AG04449 (cell line): Measurements from ENCODE around the gene TPST2.

ENCODE experiments used
- CTCF ChIA-PET: fragments of 350-600 bp; formaldehyde crosslinking; extraction: SDS; loops from one replicate; lab custom pipeline; 2021; ENCODE audit warnings: antibody characterized with exemption; lab: Yijun Ruan, JAX
- POLR2A ChIA-PET: fragments of 400-600, 350-600 bp; formaldehyde crosslinking; extraction: SDS; loops from one replicate; lab custom pipeline; 2020; ENCODE audit warnings: antibody characterized with exemption, inconsistent platforms; lab: Yijun Ruan, JAX
- DNase-seq: peaks from one replicate; pipeline ENCODE4 v3.0.0-alpha.2; 2010; ENCODE audit warnings: low read depth, low spot score
- H3K4me3 ChIP-seq: 2 replicates; pipeline ENCODE4 v1.5.1; 2011; ENCODE audit warnings: low read depth, mild to moderate bottlenecking, control low read depth, low read length
- TF ChIP-seq, protein P1 (sequence below): IDR thresholded peaks from one replicate; pipeline ENCODE4 v1.5.1; 2011; ENCODE audit warnings: mild to moderate bottlenecking, moderate library complexity, low read length, control low read depth, inconsistent platforms; ENCODE audit not compliant: insufficient read depth; ENCODE audit errors: missing control alignments

TPST2 gene

DNA sequence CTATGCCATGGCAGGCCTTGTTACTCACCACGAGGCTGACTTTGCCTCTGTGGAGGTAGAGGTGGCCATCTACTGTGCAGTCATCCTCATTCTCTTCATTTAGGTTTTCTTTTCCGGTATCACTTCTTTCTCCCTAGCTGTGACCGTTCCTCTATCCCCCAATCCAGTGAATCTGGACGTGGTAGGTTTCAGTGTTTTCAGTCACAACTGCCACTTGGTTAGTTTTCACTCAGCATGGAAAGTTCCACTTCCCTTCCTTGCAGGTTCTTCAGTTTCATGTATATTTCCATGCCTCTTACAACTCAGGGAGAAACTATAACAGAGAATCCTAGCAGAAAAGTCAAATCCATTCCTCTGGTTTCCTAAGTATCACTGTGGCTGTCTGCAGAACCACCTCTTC, 108.2 kb downstream of the TPST2 start:
- H3K4me3 ChIP-seq, result no peak overlapping the region
- DNase-seq, result no peak
- ChIA-PET POLR2A (no interaction called here), CTCF (interaction anchor here (1.0 to 4.2 kb wide), 6 partner anchors 20 to 184 kb away, joined by 3 to 24 read pairs (median 4); no protein-coding TSS in a partner anchor)
- TF ChIP-seq, protein P1, sequence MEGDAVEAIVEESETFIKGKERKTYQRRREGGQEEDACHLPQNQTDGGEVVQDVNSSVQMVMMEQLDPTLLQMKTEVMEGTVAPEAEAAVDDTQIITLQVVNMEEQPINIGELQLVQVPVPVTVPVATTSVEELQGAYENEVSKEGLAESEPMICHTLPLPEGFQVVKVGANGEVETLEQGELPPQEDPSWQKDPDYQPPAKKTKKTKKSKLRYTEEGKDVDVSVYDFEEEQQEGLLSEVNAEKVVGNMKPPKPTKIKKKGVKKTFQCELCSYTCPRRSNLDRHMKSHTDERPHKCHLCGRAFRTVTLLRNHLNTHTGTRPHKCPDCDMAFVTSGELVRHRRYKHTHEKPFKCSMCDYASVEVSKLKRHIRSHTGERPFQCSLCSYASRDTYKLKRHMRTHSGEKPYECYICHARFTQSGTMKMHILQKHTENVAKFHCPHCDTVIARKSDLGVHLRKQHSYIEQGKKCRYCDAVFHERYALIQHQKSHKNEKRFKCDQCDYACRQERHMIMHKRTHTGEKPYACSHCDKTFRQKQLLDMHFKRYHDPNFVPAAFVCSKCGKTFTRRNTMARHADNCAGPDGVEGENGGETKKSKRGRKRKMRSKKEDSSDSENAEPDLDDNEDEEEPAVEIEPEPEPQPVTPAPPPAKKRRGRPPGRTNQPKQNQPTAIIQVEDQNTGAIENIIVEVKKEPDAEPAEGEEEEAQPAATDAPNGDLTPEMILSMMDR, result no peak

DNA sequence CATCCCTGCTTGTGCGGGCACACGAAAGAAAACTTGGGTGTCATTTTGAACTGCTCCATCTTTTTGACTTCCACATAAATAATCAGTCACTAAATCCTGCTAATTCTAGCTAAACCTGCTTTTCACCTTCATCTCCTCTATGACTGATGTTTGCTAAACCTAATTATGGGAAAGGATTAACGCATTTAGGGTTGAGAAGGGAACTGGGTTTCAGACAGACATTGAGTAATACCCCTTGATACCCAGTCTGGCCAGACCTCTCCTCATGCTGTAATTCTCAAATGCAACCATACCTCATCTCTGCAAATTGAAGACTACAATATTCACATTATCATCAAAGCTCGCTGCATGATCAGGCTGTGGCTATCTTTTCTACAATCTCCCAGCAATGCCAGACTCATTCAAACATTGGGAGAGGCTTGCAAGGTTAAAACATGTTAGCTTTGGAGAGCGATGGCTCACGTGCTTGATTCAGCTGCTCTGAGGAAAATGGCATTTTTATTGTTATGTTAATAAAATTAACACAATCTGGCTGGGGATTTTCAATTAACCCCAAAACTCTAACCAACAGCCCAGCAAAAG, 108.7 kb downstream of the TPST2 start:
- DNase-seq, result no peak
- TF ChIP-seq, protein P1, result no peak
- ChIA-PET CTCF (interaction anchor here (1.5 to 4.2 kb wide), 4 partner anchors 20 to 185 kb away, joined by 4 to 24 read pairs (median 14); no protein-coding TSS in a partner anchor), POLR2A (no interaction called here)
- no peak overlapping the region for H3K4me3 ChIP-seq

DNA sequence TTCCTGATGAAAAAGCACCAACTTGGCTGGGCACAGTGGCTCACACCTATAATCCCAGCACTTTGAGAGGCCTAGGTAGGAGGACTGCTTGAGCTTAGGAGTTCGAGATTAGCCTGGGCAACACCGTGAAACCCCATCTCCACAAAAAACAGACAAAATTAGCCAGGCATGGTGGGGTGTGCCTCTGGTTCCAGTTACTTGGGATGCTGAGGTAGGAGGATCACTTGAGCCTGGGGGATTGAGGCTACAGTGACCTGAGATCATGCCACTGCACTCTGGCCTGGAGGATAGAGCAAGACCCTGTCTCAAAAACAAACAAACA, 109.4 kb downstream of the TPST2 start:
- POLR2A ChIA-PET, result no interaction called here
- TF ChIP-seq, protein P1, result no peak
- DNase-seq, result no peak
- CTCF ChIA-PET, result interaction anchor here (1.5 to 3.0 kb wide), 2 partner anchors 19 to 185 kb away, joined by 5 to 24 read pairs; no protein-coding TSS in a partner anchor
- H3K4me3 ChIP-seq, result no peak overlapping the region

DNA sequence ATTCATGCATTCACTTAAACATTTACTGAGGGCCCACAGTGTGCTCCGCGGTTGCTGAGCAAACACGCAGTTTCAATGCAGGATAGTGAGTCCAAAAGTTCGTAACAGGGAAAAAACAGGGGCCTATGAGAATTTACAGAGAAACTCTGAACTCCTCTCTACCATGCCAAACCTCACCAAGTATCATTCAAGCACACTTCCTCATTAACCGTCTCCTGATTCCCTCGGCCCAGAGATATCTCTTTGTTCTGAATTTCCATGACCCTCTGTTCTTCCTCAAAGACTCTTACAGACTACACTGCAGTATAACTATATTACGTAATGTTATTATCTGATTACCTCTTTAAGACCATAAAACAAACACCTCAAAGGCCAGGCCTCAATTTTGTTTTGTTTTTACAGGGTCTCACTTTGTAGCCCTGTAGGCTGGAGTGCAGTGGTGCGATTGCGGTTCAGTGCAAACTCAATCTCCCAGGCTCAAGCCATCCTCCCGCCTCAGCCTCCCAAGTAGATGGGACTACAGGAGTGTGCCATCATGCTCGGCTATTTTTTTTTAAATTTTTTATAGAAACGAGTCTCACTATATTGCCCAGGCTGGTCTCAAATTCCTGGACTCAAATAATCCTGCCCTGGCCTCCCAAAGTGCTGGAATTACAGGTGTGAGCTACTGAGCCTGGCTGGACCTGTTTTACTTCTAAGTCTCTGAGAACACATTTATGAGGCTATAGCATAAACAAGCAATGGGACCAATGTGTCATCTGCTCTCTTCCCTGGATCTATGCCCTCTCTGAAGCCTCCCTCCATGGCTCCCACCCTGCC, 109.9 kb downstream of the TPST2 start:
- CTCF ChIA-PET, result interaction anchor here (0.6 to 3.4 kb wide), 9 partner anchors 15 to 186 kb away, joined by 3 to 24 read pairs (median 3); no protein-coding TSS in a partner anchor
- H3K4me3 ChIP-seq, result no peak overlapping the region
- POLR2A ChIA-PET, result no interaction called here
- TF ChIP-seq, protein P1, result no peak
- DNase-seq, result no peak

DNA sequence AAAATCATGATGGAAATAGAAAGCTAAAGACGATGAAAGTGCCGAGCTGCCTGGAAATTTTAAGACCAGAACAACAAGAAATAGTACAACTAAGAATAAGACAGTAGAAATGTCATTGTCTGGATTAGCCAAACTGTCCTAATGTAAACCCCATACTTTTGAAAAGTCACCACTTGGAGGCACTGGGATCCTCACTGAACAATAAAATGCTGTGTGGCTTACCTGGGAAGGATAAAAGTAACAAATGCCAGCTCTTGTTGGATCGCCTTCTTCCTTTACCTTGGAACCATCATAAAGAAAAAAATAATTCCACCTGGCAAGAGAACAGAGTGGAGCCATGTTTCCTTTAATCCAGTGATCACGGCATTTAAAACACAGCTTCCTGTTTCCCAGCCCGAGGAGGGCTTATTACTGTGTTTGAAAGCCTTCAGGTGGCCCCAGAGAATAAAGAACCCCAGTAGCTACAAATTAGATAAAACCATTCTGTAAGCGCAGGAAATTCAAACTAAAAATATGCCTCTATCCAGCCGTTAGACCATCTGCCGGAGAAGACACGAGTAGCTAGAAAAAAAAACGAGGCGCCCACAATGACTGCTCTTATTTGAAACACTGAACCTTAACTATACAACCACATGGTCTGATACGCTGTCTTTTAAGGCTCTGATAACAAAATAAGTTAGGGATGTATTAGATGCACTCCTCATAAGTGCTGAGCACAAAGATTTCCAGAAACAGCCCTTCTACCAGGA, 110.7 kb downstream of the TPST2 start:
- no peak overlapping the region for H3K4me3 ChIP-seq
- CTCF ChIA-PET, result interaction anchor here (0.7 to 3.4 kb wide), 7 partner anchors 10 to 186 kb away, joined by 3 to 18 read pairs (median 3); no protein-coding TSS in a partner anchor

More for the DNA sequence above, 110.7 kb downstream of the TPST2 start:
- POLR2A ChIA-PET, result interaction anchor here (1.2 kb wide), 1 partner anchor 187 kb away, joined by 3 read pairs; no protein-coding TSS in a partner anchor
- TF ChIP-seq, protein P1, result no peak
- DNase-seq, result no peak
